SH-SY5Y (cell line): ENCODE data around the gene TRIO.

Source experiments
- GATA2 ChIP-seq: IDR thresholded peaks from 2 replicates; pipeline ENCODE4 v1.6.1; 2011; ENCODE audit warnings: mild to moderate bottlenecking, low read depth, low read length
- GATA3 ChIP-seq: IDR thresholded peaks from 2 replicates; pipeline ENCODE4 v1.6.1; 2011; ENCODE audit warnings: low read depth, mild to moderate bottlenecking, low read length, moderate library complexity

GRCh38 chr5:14310901-14311300 is 167.8 kb downstream of the TRIO start:
- no peak for TF ChIP-seq GATA3
- TF ChIP-seq GATA2: no peak
